ENCODE results near the gene LGR4. TPM values are rescaled to one million over a fixed set of nuclear protein-coding genes. Genes with fewer than 3 reads are reported as not detected.
A peak's percentile ranks its signal among the peaks of the same experiment; 100 is the strongest.

Gene LGR4
- total and polyA plus RNA-seq, 2 experiments from 2014 or later = 22.6 to 99.6 TPM

GRCh38 chr11:27440090-27440489 is 32.5 kb downstream of the LGR4 start:
- H3K4me1 Mint-ChIP-seq = peaks cover 63% of the 10 kb centered on the region
- H4K20me1 ChIP-seq (replicated peaks; ENCODE audit: insufficient read depth) = peaks cover 11% of the 10 kb centered on the region; the same call in 1 of the 2 replicates

GRCh38 chr11:27438595-27438981 is 34.0 kb downstream of the LGR4 start:
- Histone ChIP-seq H3K36me3 (ENCODE audit: insufficient read depth) (no peaks in the 10 kb centered on the region), H3K4me1 (ENCODE audit: insufficient read depth) (peaks cover 63% of the 10 kb centered on the region), H3K4me2 (no peak overlapping the region), H3K27ac (ENCODE audit: low read depth) (no peak overlapping the region), H3K9me2 (ENCODE audit: insufficient read depth) (no peaks in the 10 kb centered on the region), H3F3A (replicated peaks; ENCODE audit: low read depth) (no peaks in the 10 kb centered on the region), H4K20me1 (replicated peaks; ENCODE audit: insufficient read depth) (peaks cover 11% of the 10 kb centered on the region; the same call in 1 of the 2 replicates), H3K27me3 (ENCODE audit: insufficient read depth) (no peaks in the 10 kb centered on the region), H3K4me3 (no peak overlapping the region), H2AFZ (no peak overlapping the region), H3K79me2 (replicated peaks; ENCODE audit: insufficient read depth) (peaks cover 100% of the 10 kb centered on the region)
- H3K27ac Mint-ChIP-seq = no peak overlapping the region
- peaks cover 2% of the 10 kb centered on the region for H3K27me3 Mint-ChIP-seq (ENCODE audit: insufficient read depth, low read depth, poor library complexity)
- H3K9me3 Mint-ChIP-seq = no peaks in the 10 kb centered on the region
- peaks cover 53% of the 10 kb centered on the region for H3K4me1 Mint-ChIP-seq
- no peak for TF ChIP-seq CTCF (conservative IDR thresholded peaks at IDR 0.05; ENCODE audit: low read depth in 2 of 2)
- TF ChIP-seq POLR2AphosphoS5 (IDR thresholded peaks at IDR 0.05; ENCODE audit: low read depth) = no peak
- TF ChIP-seq ZNF462 (CRISPR knock-in tag; IDR thresholded peaks at IDR 0.05) = no peak
- TF ChIP-seq CREB1 (CRISPR knock-in tag; IDR thresholded peaks at IDR 0.05; ENCODE audit: low read depth) = no peak
- TF ChIP-seq NANOG (IDR thresholded peaks at IDR 0.05; ENCODE audit: borderline replicate concordance) = no peak
- ATAC-seq (no peak), DNase-seq (ENCODE audit: low spot score) (no peak)
- H3K36me3 Mint-ChIP-seq (ENCODE audit: low read depth) = no peaks in the 10 kb centered on the region
- H3K4me3 Mint-ChIP-seq = no peak overlapping the region

More at GRCh38 chr11:27440090-27440489, 32.5 kb downstream of the LGR4 start:
- no peaks in the 10 kb centered on the region for H3K9me3 Mint-ChIP-seq
- no peaks in the 10 kb centered on the region for H3K27me3 ChIP-seq (ENCODE audit: insufficient read depth)
- H3K4me3 ChIP-seq = no peak overlapping the region
- no peaks in the 10 kb centered on the region for H3K36me3 Mint-ChIP-seq (ENCODE audit: low read depth)
- peaks cover 86% of the 10 kb centered on the region for H3K79me2 ChIP-seq (replicated peaks; ENCODE audit: insufficient read depth)
- H3K27me3 Mint-ChIP-seq (ENCODE audit: insufficient read depth, low read depth, poor library complexity) = peaks cover 2% of the 10 kb centered on the region
- H3K9me2 ChIP-seq (ENCODE audit: insufficient read depth) = no peaks in the 10 kb centered on the region
- H2AFZ ChIP-seq = no peak overlapping the region
- no peaks in the 10 kb centered on the region for H3F3A ChIP-seq (replicated peaks; ENCODE audit: low read depth)
- H3K36me3 ChIP-seq (ENCODE audit: insufficient read depth) = no peaks in the 10 kb centered on the region
- peak overlapping the region; percentile 18 for H3K27ac ChIP-seq (ENCODE audit: low read depth)
- peaks cover 69% of the 10 kb centered on the region for H3K4me1 ChIP-seq (ENCODE audit: insufficient read depth)
- no peak for TF ChIP-seq CREB1 (CRISPR knock-in tag; IDR thresholded peaks at IDR 0.05; ENCODE audit: low read depth)
- TF ChIP-seq CTCF (conservative IDR thresholded peaks at IDR 0.05; ENCODE audit: low read depth in 2 of 2) = 0 out of 4 replicates have a peak, but pooled peaks of 1 of the 2 experiments have one; percentile 14
- no peak overlapping the region for H3K4me3 Mint-ChIP-seq
- ATAC-seq (no peak), DNase-seq (ENCODE audit: low spot score) (no peak)
- H3K4me2 ChIP-seq = peak overlapping the region; percentile 48
- no peak overlapping the region for H3K27ac Mint-ChIP-seq

Data from GM23338 (cell line).